Type B pancreatic cell (in vitro differentiated cells): ENCODE results near the gene ABCA7. TPM values are rescaled to one million over a fixed set of nuclear protein-coding genes. Genes with fewer than 3 reads are reported as not detected.

Experiments used
- DNase-seq: peaks from one replicate; pipeline ENCODE4 v3.0.0; 2021; ENCODE audit warnings: mixed read lengths; ENCODE audit not compliant: unreplicated experiment; ENCODE audit errors: extremely low spot score
- H3K27ac Mint-ChIP-seq: 2 replicates; pipeline ENCODE4 v1.8.0; 2021; ENCODE audit warnings: mild to moderate bottlenecking, mixed read lengths
- H3K27me3 Mint-ChIP-seq: 2 replicates; pipeline ENCODE4 v1.8.0; 2021; ENCODE audit warnings: mixed read lengths
- H3K36me3 Mint-ChIP-seq: 2 replicates; pipeline ENCODE4 v1.8.0; 2021; ENCODE audit warnings: mixed read lengths
- H3K4me1 Mint-ChIP-seq: one replicate; pipeline ENCODE4 v1.8.0; 2021; ENCODE audit warnings: mixed read lengths; ENCODE audit not compliant: unreplicated experiment
- H3K4me3 Mint-ChIP-seq: 2 replicates; pipeline ENCODE4 v1.8.0; 2021; ENCODE audit warnings: mild to moderate bottlenecking, mixed read lengths
- H3K9me3 Mint-ChIP-seq: 2 replicates; pipeline ENCODE4 v1.8.0; 2021; ENCODE audit warnings: mixed read lengths
- CTCF ChIP-seq: fragments of 200-600 bp; sonication (generic); conservative IDR thresholded peaks from 2 replicates; pipeline ENCODE4 v1.5.0; 2021; ENCODE audit warnings: antibody characterized with exemption, mild to moderate bottlenecking
- total RNA-seq: library from RNA; stranded (reverse); gene quantifications from 2 replicates; pipeline ENCODE4 v1.2.1, GENCODE V29; 2021; ENCODE audit warnings: low replicate concordance

The ABCA7 gene
- total RNA-seq, 1 donor from 2014 or later: 26.1 TPM

- no peak for TF ChIP-seq CTCF
- Mint-ChIP-seq H3K9me3 (no peaks in the 10 kb centered on the region), H3K36me3 (peaks cover 5% of the 10 kb centered on the region), H3K4me3 (peak within 1 kb of the TSS; percentile 94), H3K4me1 (peaks cover 10% of the 10 kb centered on the region), H3K27ac (peak within 1 kb of the TSS; percentile 95), H3K27me3 (peaks cover 4% of the 10 kb centered on the region)
- DNase-seq: peak; percentile 91
Measured at GRCh38 chr19:1025960-1026782, 13.7 kb upstream of the ABCA7 start, which contains the start of gene CNN2. CNN2 (plus strand) TSS chr19:1026608; CDS start chr19:1026662, 54 bp downstream.

- DNase-seq: no peak
- no peak for TF ChIP-seq CTCF
- peaks cover 4% of the 10 kb centered on the region for H3K4me1 Mint-ChIP-seq
- no peaks in the 10 kb centered on the region for H3K9me3 Mint-ChIP-seq
- peak overlapping the region; percentile 94 for H3K4me3 Mint-ChIP-seq
- H3K27ac Mint-ChIP-seq: peak overlapping the region; percentile 94
- no peaks in the 10 kb centered on the region for H3K27me3 Mint-ChIP-seq
- H3K36me3 Mint-ChIP-seq: peaks cover 5% of the 10 kb centered on the region
Measured at GRCh38 chr19:1026783-1027649, 12.9 kb upstream of the ABCA7 start.

GRCh38 chr19:1027650-1028061 lies 12.3 kb upstream of the ABCA7 start:
- Mint-ChIP-seq H3K27me3 (no peaks in the 10 kb centered on the region), H3K4me1 (peaks cover 4% of the 10 kb centered on the region), H3K4me3 (peak overlapping the region; percentile 94), H3K27ac (peak overlapping the region; percentile 94), H3K9me3 (no peaks in the 10 kb centered on the region), H3K36me3 (peaks cover 8% of the 10 kb centered on the region)
- TF ChIP-seq CTCF: no peak
- no peak for DNase-seq

GRCh38 chr19:1028062-1028926 lies 11.6 kb upstream of the ABCA7 start:
- H3K27me3 Mint-ChIP-seq: no peaks in the 10 kb centered on the region
- peaks cover 8% of the 10 kb centered on the region for H3K36me3 Mint-ChIP-seq
- no peak for TF ChIP-seq CTCF
- H3K4me3 Mint-ChIP-seq: peak overlapping the region; percentile 87
- peaks cover 4% of the 10 kb centered on the region for H3K4me1 Mint-ChIP-seq
- DNase-seq: peak; percentile 87
- H3K27ac Mint-ChIP-seq: peak overlapping the region; percentile 85
- H3K9me3 Mint-ChIP-seq: no peaks in the 10 kb centered on the region

GRCh38 chr19:1032264-1032867 lies 7.5 kb upstream of the ABCA7 start:
- Mint-ChIP-seq H3K36me3 (peaks cover 8% of the 10 kb centered on the region), H3K9me3 (no peaks in the 10 kb centered on the region), H3K4me3 (no peak overlapping the region), H3K27ac (peak overlapping the region; percentile 31), H3K27me3 (no peaks in the 10 kb centered on the region), H3K4me1 (peaks cover 4% of the 10 kb centered on the region)
- no peak for TF ChIP-seq CTCF
- DNase-seq: no peak
